ENCODE data around the gene SLC35E2B.
"Not testable (repeated sequence)": the region's sequence is repeated elsewhere in the genome, so short reads cannot be mapped to it uniquely, and the experiment has no call there.

Gene SLC35E2B

GRCh38 chr1:1737675-1738590 is 45.3 kb upstream of the SLC35E2B start:
- H2BK15ac ChIP-seq (ENCODE audit: low read length); H2AK5ac ChIP-seq (ENCODE audit: low read depth, low read length); H3K79me1 ChIP-seq (ENCODE audit: low read depth, low read length); H2BK5ac ChIP-seq (ENCODE audit: low read length); H3K9ac ChIP-seq (ENCODE audit: low read depth, low read length, poor library complexity); H2AFZ ChIP-seq (ENCODE audit: low read length); H4K8ac ChIP-seq (ENCODE audit: low read depth, low read length); H3K4ac ChIP-seq (ENCODE audit: low read length); DNase-seq (ENCODE audit: low spot score); H4K91ac ChIP-seq (ENCODE audit: low read depth, low read length, poor library complexity); H3K27ac ChIP-seq (replicated peaks; ENCODE audit: low read length); H3K27me3 ChIP-seq (ENCODE audit: control insufficient read depth in 3 of 3, insufficient read depth in 3 of 3, low read depth in 1 of 3, low read length in 3 of 3); H3K18ac ChIP-seq (ENCODE audit: low read length); H2BK12ac ChIP-seq (ENCODE audit: low read length); H3K4me1 ChIP-seq (ENCODE audit: control insufficient read depth in 2 of 2, insufficient read depth in 1 of 2, low read depth in 1 of 2, low read length in 2 of 2); H3K23ac ChIP-seq (ENCODE audit: low read depth, low read length, poor library complexity); H3K4me2 ChIP-seq (ENCODE audit: insufficient read depth, low read length, poor library complexity, severe bottlenecking); H2BK120ac ChIP-seq (ENCODE audit: low read depth, low read length); H3K9me3 ChIP-seq (replicated peaks in 1 of 2; ENCODE audit: control insufficient read depth in 2 of 2, insufficient read depth in 1 of 2, low read depth in 1 of 2, low read length in 2 of 2); H3K4me3 ChIP-seq (ENCODE audit: low read length in 2 of 2); H3K14ac ChIP-seq (ENCODE audit: low read length): not testable (repeated sequence)
- H3K36me3 ChIP-seq (replicated peaks in 1 of 2; ENCODE audit: control insufficient read depth in 2 of 2, insufficient read depth in 2 of 2, low read length in 2 of 2): peaks cover 3 to 29% of the 10 kb centered on the region in 2 donors
- WGBS, 2 donors (ENCODE audit: extremely low coverage in 2 of 2, insufficient read length in 2 of 2, insufficient replicate concordance in 1 of 2): no CpG with 5 or more reads among the region's 44 CpGs

- Histone ChIP-seq H3K4me3 (ENCODE audit: low read length in 2 of 2) (peak overlapping the region in 1 of 2 donors; percentile 34), H2AFZ (ENCODE audit: low read length) (no peak overlapping the region), H3K36me3 (replicated peaks in 1 of 2; ENCODE audit: control insufficient read depth in 2 of 2, insufficient read depth in 2 of 2, low read length in 2 of 2) (peaks cover 7 to 49% of the 10 kb centered on the region in 2 donors), H2BK15ac (ENCODE audit: low read length) (no peak overlapping the region), H3K4me2 (ENCODE audit: insufficient read depth, low read length, poor library complexity, severe bottlenecking) (no peak overlapping the region), H2BK12ac (ENCODE audit: low read length) (no peak overlapping the region), H3K27me3 (ENCODE audit: control insufficient read depth in 3 of 3, insufficient read depth in 3 of 3, low read depth in 1 of 3, low read length in 3 of 3) (no peaks in the 10 kb centered on the region), H3K18ac (ENCODE audit: low read length) (no peak overlapping the region), H2BK5ac (ENCODE audit: low read length) (no peak overlapping the region), H3K9ac (ENCODE audit: low read depth, low read length, poor library complexity) (no peak overlapping the region), H4K91ac (ENCODE audit: low read depth, low read length, poor library complexity) (no peak overlapping the region), H3K23ac (ENCODE audit: low read depth, low read length, poor library complexity) (no peak overlapping the region), H3K4ac (ENCODE audit: low read length) (no peak overlapping the region), H3K4me1 (ENCODE audit: control insufficient read depth in 2 of 2, insufficient read depth in 1 of 2, low read depth in 1 of 2, low read length in 2 of 2) (no peaks in the 10 kb centered on the region), H2AK5ac (ENCODE audit: low read depth, low read length) (no peak overlapping the region), H3K14ac (ENCODE audit: low read length) (no peak overlapping the region), H2BK120ac (ENCODE audit: low read depth, low read length) (no peak overlapping the region), H3K79me1 (ENCODE audit: low read depth, low read length) (peaks cover 2% of the 10 kb centered on the region), H4K8ac (ENCODE audit: low read depth, low read length) (no peak overlapping the region), H3K27ac (replicated peaks; ENCODE audit: low read length) (no peak overlapping the region), H3K9me3 (replicated peaks in 1 of 2; ENCODE audit: control insufficient read depth in 2 of 2, insufficient read depth in 1 of 2, low read depth in 1 of 2, low read length in 2 of 2) (no peaks in the 10 kb centered on the region)
- no CpG with 5 or more reads among the region's 17 CpGs for WGBS, 2 donors (ENCODE audit: extremely low coverage in 2 of 2, insufficient read length in 2 of 2, insufficient replicate concordance in 1 of 2)
- DNase-seq (ENCODE audit: low spot score): no peak
These were observed 39.8 kb upstream of the SLC35E2B start for GRCh38 chr1:1732381-1732780.

- Histone ChIP-seq H3K18ac (ENCODE audit: low read length) (no peak overlapping the region), H2BK5ac (ENCODE audit: low read length) (no peak overlapping the region), H3K9me3 (replicated peaks in 1 of 2; ENCODE audit: control insufficient read depth in 2 of 2, insufficient read depth in 1 of 2, low read depth in 1 of 2, low read length in 2 of 2) (no peaks in the 10 kb centered on the region), H3K4me1 (ENCODE audit: control insufficient read depth in 2 of 2, insufficient read depth in 1 of 2, low read depth in 1 of 2, low read length in 2 of 2) (no peaks in the 10 kb centered on the region), H2BK15ac (ENCODE audit: low read length) (no peak overlapping the region), H3K14ac (ENCODE audit: low read length) (no peak overlapping the region), H3K4me3 (ENCODE audit: low read length in 2 of 2) (no peak overlapping the region), H3K9ac (ENCODE audit: low read depth, low read length, poor library complexity) (peak overlapping the region; percentile 72), H4K8ac (ENCODE audit: low read depth, low read length) (no peak overlapping the region), H2AK5ac (ENCODE audit: low read depth, low read length) (no peak overlapping the region), H3K4me2 (ENCODE audit: insufficient read depth, low read length, poor library complexity, severe bottlenecking) (no peak overlapping the region), H3K79me1 (ENCODE audit: low read depth, low read length) (peaks cover 2% of the 10 kb centered on the region), H2BK12ac (ENCODE audit: low read length) (no peak overlapping the region), H4K91ac (ENCODE audit: low read depth, low read length, poor library complexity) (no peak overlapping the region), H3K36me3 (replicated peaks in 1 of 2; ENCODE audit: control insufficient read depth in 2 of 2, insufficient read depth in 2 of 2, low read length in 2 of 2) (peaks cover 7 to 47% of the 10 kb centered on the region in 2 donors), H3K23ac (ENCODE audit: low read depth, low read length, poor library complexity) (no peak overlapping the region), H3K27me3 (ENCODE audit: control insufficient read depth in 3 of 3, insufficient read depth in 3 of 3, low read depth in 1 of 3, low read length in 3 of 3) (no peaks in the 10 kb centered on the region), H2AFZ (ENCODE audit: low read length) (no peak overlapping the region), H2BK120ac (ENCODE audit: low read depth, low read length) (no peak overlapping the region), H3K4ac (ENCODE audit: low read length) (no peak overlapping the region), H3K27ac (replicated peaks; ENCODE audit: low read length) (no peak overlapping the region)
- no peak for DNase-seq (ENCODE audit: low spot score)
- no CpG with 5 or more reads among the region's 17 CpGs for WGBS, 2 donors (ENCODE audit: extremely low coverage in 2 of 2, insufficient read length in 2 of 2, insufficient replicate concordance in 1 of 2)
These were observed 38.3 kb upstream of the SLC35E2B start for GRCh38 chr1:1730870-1731269.

GRCh38 chr1:1730230-1730629 is 37.6 kb upstream of the SLC35E2B start:
- not testable (repeated sequence) for H2BK5ac ChIP-seq (ENCODE audit: low read length); H3K4ac ChIP-seq (ENCODE audit: low read length); H2AK5ac ChIP-seq (ENCODE audit: low read depth, low read length); H3K4me2 ChIP-seq (ENCODE audit: insufficient read depth, low read length, poor library complexity, severe bottlenecking); H3K4me3 ChIP-seq (ENCODE audit: low read length in 2 of 2); H4K91ac ChIP-seq (ENCODE audit: low read depth, low read length, poor library complexity); H2AFZ ChIP-seq (ENCODE audit: low read length); H3K9me3 ChIP-seq (replicated peaks in 1 of 2; ENCODE audit: control insufficient read depth in 2 of 2, insufficient read depth in 1 of 2, low read depth in 1 of 2, low read length in 2 of 2); H2BK120ac ChIP-seq (ENCODE audit: low read depth, low read length); H3K23ac ChIP-seq (ENCODE audit: low read depth, low read length, poor library complexity); H3K79me1 ChIP-seq (ENCODE audit: low read depth, low read length); DNase-seq (ENCODE audit: low spot score); H3K4me1 ChIP-seq (ENCODE audit: control insufficient read depth in 2 of 2, insufficient read depth in 1 of 2, low read depth in 1 of 2, low read length in 2 of 2); H3K27ac ChIP-seq (replicated peaks; ENCODE audit: low read length); H3K9ac ChIP-seq (ENCODE audit: low read depth, low read length, poor library complexity); H2BK15ac ChIP-seq (ENCODE audit: low read length); H2BK12ac ChIP-seq (ENCODE audit: low read length); H3K27me3 ChIP-seq (ENCODE audit: control insufficient read depth in 3 of 3, insufficient read depth in 3 of 3, low read depth in 1 of 3, low read length in 3 of 3); H3K14ac ChIP-seq (ENCODE audit: low read length); H4K8ac ChIP-seq (ENCODE audit: low read depth, low read length); H3K18ac ChIP-seq (ENCODE audit: low read length)
- no CpG with 5 or more reads among the region's 13 CpGs for WGBS, 2 donors (ENCODE audit: extremely low coverage in 2 of 2, insufficient read length in 2 of 2, insufficient replicate concordance in 1 of 2)
- H3K36me3 ChIP-seq (replicated peaks in 1 of 2; ENCODE audit: control insufficient read depth in 2 of 2, insufficient read depth in 2 of 2, low read length in 2 of 2): peaks cover 7 to 45% of the 10 kb centered on the region in 2 donors

Measured in neuronal stem cell (in vitro differentiated cells).